ENCODE results near the gene SLC7A4.

DNA sequence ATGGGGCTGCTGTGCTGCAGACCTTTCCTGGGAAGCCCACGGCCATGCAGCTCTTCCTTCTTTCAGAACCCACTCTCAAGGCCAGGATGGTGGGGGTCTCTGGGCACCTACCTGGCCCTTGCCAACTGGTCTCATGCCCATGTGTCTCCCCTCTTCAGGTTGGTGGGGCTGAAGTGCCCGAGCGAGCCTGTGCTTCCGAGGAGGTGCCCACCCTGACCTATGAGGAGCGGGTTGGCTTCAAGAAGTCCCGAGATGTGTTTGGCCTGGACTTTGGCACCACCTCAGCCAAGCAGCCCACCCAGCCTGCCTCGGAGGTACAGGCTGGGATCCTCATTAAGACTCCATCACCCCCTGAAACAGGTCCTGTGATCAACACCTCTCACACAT is 40.3 kb downstream of the SLC7A4 start:
- TF ChIP-seq, protein P1, sequence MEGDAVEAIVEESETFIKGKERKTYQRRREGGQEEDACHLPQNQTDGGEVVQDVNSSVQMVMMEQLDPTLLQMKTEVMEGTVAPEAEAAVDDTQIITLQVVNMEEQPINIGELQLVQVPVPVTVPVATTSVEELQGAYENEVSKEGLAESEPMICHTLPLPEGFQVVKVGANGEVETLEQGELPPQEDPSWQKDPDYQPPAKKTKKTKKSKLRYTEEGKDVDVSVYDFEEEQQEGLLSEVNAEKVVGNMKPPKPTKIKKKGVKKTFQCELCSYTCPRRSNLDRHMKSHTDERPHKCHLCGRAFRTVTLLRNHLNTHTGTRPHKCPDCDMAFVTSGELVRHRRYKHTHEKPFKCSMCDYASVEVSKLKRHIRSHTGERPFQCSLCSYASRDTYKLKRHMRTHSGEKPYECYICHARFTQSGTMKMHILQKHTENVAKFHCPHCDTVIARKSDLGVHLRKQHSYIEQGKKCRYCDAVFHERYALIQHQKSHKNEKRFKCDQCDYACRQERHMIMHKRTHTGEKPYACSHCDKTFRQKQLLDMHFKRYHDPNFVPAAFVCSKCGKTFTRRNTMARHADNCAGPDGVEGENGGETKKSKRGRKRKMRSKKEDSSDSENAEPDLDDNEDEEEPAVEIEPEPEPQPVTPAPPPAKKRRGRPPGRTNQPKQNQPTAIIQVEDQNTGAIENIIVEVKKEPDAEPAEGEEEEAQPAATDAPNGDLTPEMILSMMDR (IDR thresholded peaks at IDR 0.05; ENCODE audit: poor library complexity, severe bottlenecking) = no peak
- TF ChIP-seq EZH2 (IDR thresholded peaks at IDR 0.05; ENCODE audit: borderline replicate concordance, insufficient read depth, low read length, poor library complexity, severe bottlenecking) = no peak
- TF ChIP-seq TAF1 (IDR thresholded peaks at IDR 0.05; ENCODE audit: low read depth) = no peak
- TF ChIP-seq EP300 (conservative IDR thresholded peaks at IDR 0.05; ENCODE audit: poor library complexity, severe bottlenecking) = no peak
- no peak for TF ChIP-seq POLR2AphosphoS5 (IDR thresholded peaks at IDR 0.05)
- no peak for TF ChIP-seq RAD21 (conservative IDR thresholded peaks at IDR 0.05)
